Prostate gland (tissue), 2 donors: ENCODE results near the gene MINPP1. TPM values are rescaled to one million over a fixed set of nuclear protein-coding genes. Genes with fewer than 3 reads are reported as not detected.

Experiments used
- DNase-seq: peaks from one replicate; pipeline ENCODE4 v3.0.0-alpha.2; 2019; ENCODE audit warnings: low spot score
- H3K27ac ChIP-seq, 2 donors: fragments of 200-600 bp; sonication (generic); 2 replicates each; pipeline ENCODE4 v1.5.1; 2017 to 2019
- H3K27me3 ChIP-seq: fragments of 200-600 bp; sonication (generic); replicated peaks from 2 replicates; pipeline ENCODE4 v1.5.1; 2019; ENCODE audit not compliant: insufficient read depth
- H3K36me3 ChIP-seq, 2 donors: fragments of 200-600 bp; sonication (generic); 1 replicate in 1 of 2; 2 replicates in 1 of 2; pipeline versions ENCODE4 v1.5.1 to v1.8.1; 2017 to 2019
- H3K4me1 ChIP-seq: fragments of 200-600 bp; sonication (generic); replicated peaks from 2 replicates; pipeline ENCODE4 v1.5.1; 2019
- H3K4me3 ChIP-seq, 2 donors: fragments of 200-600 bp; sonication (generic); 2 replicates each; pipeline ENCODE4 v1.5.1; 2017 to 2019
- H3K9me3 ChIP-seq: fragments of 200-600 bp; sonication (generic); 2 replicates; pipeline ENCODE4 v1.5.1; 2017
- CTCF ChIP-seq, 4 experiments: fragments of 200-600 bp in 2 of 4; fragments of 450-650 bp in 2 of 4; sonication (generic) in 2 of 4; IDR thresholded peaks; 1 replicate in 3 of 4; 2 replicates in 1 of 4; pipeline ENCODE4 v1.5.1; 2016 to 2019; ENCODE audit warnings: antibody characterized with exemption in 4 of 4, mild to moderate bottlenecking in 2 of 4, moderate library complexity in 2 of 4
- POLR2A ChIP-seq: fragments of 450-650 bp; IDR thresholded peaks from one replicate; pipeline ENCODE4 v1.6.1; 2016; ENCODE audit warnings: antibody characterized with exemption, mild to moderate bottlenecking
- POLR2AphosphoS5 ChIP-seq: sonication (generic); formaldehyde crosslinking; IDR thresholded peaks from one replicate; pipeline ENCODE4 v1.6.1; 2017; ENCODE audit warnings: antibody characterized with exemption
- WGBS: methylation state at CpG from one replicate; pipeline ENCODE4 v1.1.5; 2018; 5-methylcytosine and 5-hydroxymethylcytosine counted together
- intact Hi-C: fragments of 100-400 bp; cut with DNase I; formaldehyde crosslinking; loops from one replicate; pipeline ENCODE4 v1.14.2; 2022
- total RNA-seq, 2 donors: library from RNA; depleted of rRNA; stranded (reverse); fragments of >200 nt; gene quantifications; one replicate each; pipeline ENCODE4 v1.1.0, GENCODE V29; 2016

The MINPP1 gene
- total RNA-seq, 2 donors from 2014 or later: 26.6 to 29.3 TPM

GRCh38 chr10:87532696-87533095, 28.0 kb downstream of the MINPP1 start:
- DNase-seq: no peak
- Histone ChIP-seq H3K27ac (peak overlapping the region; percentile 23 to 27), H3K9me3 (no peaks in the 10 kb centered on the region), H3K27me3 (no peaks in the 10 kb centered on the region), H3K4me3 (no peak overlapping the region), H3K4me1 (no peaks in the 10 kb centered on the region), H3K36me3 (no peaks in the 10 kb centered on the region)
- no peak for TF ChIP-seq POLR2A
- no peak for TF ChIP-seq CTCF (IDR thresholded peaks at IDR 0.05)
- TF ChIP-seq POLR2AphosphoS5: no peak
- intact Hi-C loops: loop anchor here (5.0 kb wide), 2 partner anchors 125 to 205 kb away; partner anchors contain the start of gene PAPSS2

- H3K4me3 ChIP-seq: no peak overlapping the region
- intact Hi-C loops: loop anchor here (5.0 kb wide), 2 partner anchors 123 to 203 kb away; partner anchors contain the start of gene PAPSS2
- H3K4me1 ChIP-seq: no peaks in the 10 kb centered on the region
- TF ChIP-seq CTCF (IDR thresholded peaks at IDR 0.05) (no peak), POLR2AphosphoS5 (no peak), POLR2A (no peak)
- H3K36me3 ChIP-seq: no peaks in the 10 kb centered on the region
- H3K27ac ChIP-seq: no peak overlapping the region
- DNase-seq: no peak
- no peaks in the 10 kb centered on the region for H3K9me3 ChIP-seq
- WGBS: 97% methylated on average over 3 of the region's 3 CpGs
- H3K27me3 ChIP-seq: no peaks in the 10 kb centered on the region
These were observed 29.6 kb downstream of the MINPP1 start for GRCh38 chr10:87534173-87534858.

- intact Hi-C loops: no loop called here
- WGBS: 74% methylated on average over 7 of the region's 7 CpGs
These were observed 33.7 kb downstream of the MINPP1 start for GRCh38 chr10:87538092-87539015.

GRCh38 chr10:87541114-87541513, 36.4 kb downstream of the MINPP1 start:
- no peak for DNase-seq
- TF ChIP-seq POLR2AphosphoS5: no peak
- TF ChIP-seq CTCF (IDR thresholded peaks at IDR 0.05): no peak
- no peak for TF ChIP-seq POLR2A
- Histone ChIP-seq H3K27me3 (no peaks in the 10 kb centered on the region), H3K4me1 (no peaks in the 10 kb centered on the region), H3K4me3 (no peak overlapping the region), H3K36me3 (no peaks in the 10 kb centered on the region), H3K27ac (no peak overlapping the region), H3K9me3 (no peaks in the 10 kb centered on the region)
- intact Hi-C loops: no loop called here
- WGBS: 60% methylated on average over 1 of the region's 1 CpG

More at GRCh38 chr10:87538092-87539015, 33.7 kb downstream of the MINPP1 start:
- Histone ChIP-seq H3K9me3 (no peaks in the 10 kb centered on the region), H3K4me1 (no peaks in the 10 kb centered on the region), H3K36me3 (no peaks in the 10 kb centered on the region), H3K27me3 (no peaks in the 10 kb centered on the region), H3K27ac (no peak overlapping the region), H3K4me3 (no peak overlapping the region)
- TF ChIP-seq POLR2A (no peak), POLR2AphosphoS5 (no peak), CTCF (IDR thresholded peaks at IDR 0.05) (no peak)
- no peak for DNase-seq
